Measurements from ENCODE around the gene ALDH3A1.

Gene ALDH3A1

GRCh38 chr17:19773534-19773933, 25.4 kb upstream of the ALDH3A1 start:
- H3K4me2 ChIP-seq: no peak overlapping the region
- H2AFZ ChIP-seq (ENCODE audit: low read depth): no peak overlapping the region
- no peaks in the 10 kb centered on the region for H3K27me3 ChIP-seq (ENCODE audit: insufficient read depth, low read depth)
- no peaks in the 10 kb centered on the region for H3K4me1 ChIP-seq (ENCODE audit: low read depth, poor library complexity, severe bottlenecking)
- no peaks in the 10 kb centered on the region for H3K36me3 ChIP-seq (ENCODE audit: insufficient read depth)
- no peak overlapping the region for H3K9ac ChIP-seq
- H3K79me2 ChIP-seq (ENCODE audit: insufficient read depth, low read depth): no peaks in the 10 kb centered on the region
- TF ChIP-seq CTCF (conservative IDR thresholded peaks at IDR 0.05; ENCODE audit: low read depth, low read length): no peak
- H3K27ac ChIP-seq: no peak overlapping the region
- no peaks in the 10 kb centered on the region for H4K20me1 ChIP-seq (ENCODE audit: insufficient read depth)
- H3K4me3 ChIP-seq (IDR thresholded peaks at IDR 0.05; ENCODE audit: insufficient read depth, low read depth, low read length): no peak overlapping the region

GRCh38 chr17:19771971-19772630, 24.0 kb upstream of the ALDH3A1 start:
- Histone ChIP-seq H3K79me2 (ENCODE audit: insufficient read depth, low read depth) (no peaks in the 10 kb centered on the region), H4K20me1 (ENCODE audit: insufficient read depth) (no peaks in the 10 kb centered on the region), H3K4me3 (IDR thresholded peaks at IDR 0.05; ENCODE audit: insufficient read depth, low read depth, low read length) (no peak overlapping the region), H3K36me3 (ENCODE audit: insufficient read depth) (no peaks in the 10 kb centered on the region), H2AFZ (ENCODE audit: low read depth) (no peak overlapping the region), H3K9ac (no peak overlapping the region), H3K4me1 (ENCODE audit: low read depth, poor library complexity, severe bottlenecking) (no peaks in the 10 kb centered on the region), H3K4me2 (no peak overlapping the region), H3K27ac (no peak overlapping the region), H3K27me3 (ENCODE audit: insufficient read depth, low read depth) (no peaks in the 10 kb centered on the region)
- TF ChIP-seq CTCF (conservative IDR thresholded peaks at IDR 0.05; ENCODE audit: low read depth, low read length): no peak

GRCh38 chr17:19770985-19771735, 23.1 kb upstream of the ALDH3A1 start:
- H3K9ac ChIP-seq: no peak overlapping the region
- H3K4me1 ChIP-seq (ENCODE audit: low read depth, poor library complexity, severe bottlenecking): no peaks in the 10 kb centered on the region
- H3K79me2 ChIP-seq (ENCODE audit: insufficient read depth, low read depth): no peaks in the 10 kb centered on the region
- H3K4me2 ChIP-seq: no peak overlapping the region
- no peak for TF ChIP-seq CTCF (conservative IDR thresholded peaks at IDR 0.05; ENCODE audit: low read depth, low read length)
- no peak overlapping the region for H3K4me3 ChIP-seq (IDR thresholded peaks at IDR 0.05; ENCODE audit: insufficient read depth, low read depth, low read length)
- H4K20me1 ChIP-seq (ENCODE audit: insufficient read depth): no peaks in the 10 kb centered on the region
- no peak overlapping the region for H3K27ac ChIP-seq
- no peaks in the 10 kb centered on the region for H3K27me3 ChIP-seq (ENCODE audit: insufficient read depth, low read depth)
- no peaks in the 10 kb centered on the region for H3K36me3 ChIP-seq (ENCODE audit: insufficient read depth)
- no peak overlapping the region for H2AFZ ChIP-seq (ENCODE audit: low read depth)

- no peak overlapping the region for H3K4me2 ChIP-seq
- no peaks in the 10 kb centered on the region for H3K27me3 ChIP-seq (ENCODE audit: insufficient read depth, low read depth)
- no peak overlapping the region for H3K9ac ChIP-seq
- no peaks in the 10 kb centered on the region for H3K4me1 ChIP-seq (ENCODE audit: low read depth, poor library complexity, severe bottlenecking)
- H4K20me1 ChIP-seq (ENCODE audit: insufficient read depth): no peaks in the 10 kb centered on the region
- H3K27ac ChIP-seq: no peak overlapping the region
- no peak overlapping the region for H2AFZ ChIP-seq (ENCODE audit: low read depth)
- H3K79me2 ChIP-seq (ENCODE audit: insufficient read depth, low read depth): no peaks in the 10 kb centered on the region
- no peaks in the 10 kb centered on the region for H3K36me3 ChIP-seq (ENCODE audit: insufficient read depth)
- no peak overlapping the region for H3K4me3 ChIP-seq (IDR thresholded peaks at IDR 0.05; ENCODE audit: insufficient read depth, low read depth, low read length)
- no peak for TF ChIP-seq CTCF (conservative IDR thresholded peaks at IDR 0.05; ENCODE audit: low read depth, low read length)
These were observed 22.0 kb upstream of the ALDH3A1 start for GRCh38 chr17:19769946-19770652.
